Measurements from ENCODE around the gene GPR143.
"Not testable (repeated sequence)": the region's sequence is repeated elsewhere in the genome, so short reads cannot be mapped to it uniquely, and the experiment has no call there.

GPR143 gene

GRCh38 chrX:9765737-9766097 lies at the start of gene GPR143:
Gene GPR143 (minus strand): TSS chrX:9765847. CDS start chrX:9765817, 30 bp downstream.
- Mint-ChIP-seq H3K27me3 (peaks cover 2% of the 10 kb centered on the region), H3K27ac (no peak within 1 kb of the TSS), H3K4me3 (no peak within 1 kb of the TSS), H3K36me3 (no peaks in the 10 kb centered on the region), H3K9me3 (no peaks in the 10 kb centered on the region), H3K4me1 (no peaks in the 10 kb centered on the region)
- no peak for ATAC-seq

DNA sequence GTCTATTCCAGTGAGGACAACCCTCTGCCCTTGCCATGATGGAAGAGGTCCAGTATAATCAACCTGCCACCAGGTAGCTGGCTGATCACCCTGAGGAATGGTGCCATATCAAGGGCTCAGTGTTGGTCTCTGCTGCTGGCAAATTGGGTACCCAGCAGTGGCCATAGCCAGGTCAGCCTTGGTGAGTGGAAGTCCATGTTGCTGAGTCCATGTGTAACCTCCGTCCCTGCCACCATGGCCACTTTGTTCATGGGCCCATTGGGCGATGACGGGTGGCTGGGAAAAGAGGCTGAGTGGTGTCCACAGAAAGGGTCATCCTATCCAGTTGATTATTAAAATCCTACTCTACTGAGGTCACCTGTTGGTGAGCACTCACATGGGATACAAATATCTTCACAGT lies 45.4 kb upstream of the GPR143 start:
- not testable (repeated sequence) for H3K4me3 Mint-ChIP-seq, H3K27me3 Mint-ChIP-seq, H3K36me3 Mint-ChIP-seq, ATAC-seq, H3K9me3 Mint-ChIP-seq, H3K4me1 Mint-ChIP-seq, H3K27ac Mint-ChIP-seq

- not testable (repeated sequence) for H3K27ac Mint-ChIP-seq, H3K27me3 Mint-ChIP-seq, H3K36me3 Mint-ChIP-seq, H3K4me1 Mint-ChIP-seq, H3K9me3 Mint-ChIP-seq, H3K4me3 Mint-ChIP-seq, ATAC-seq
Measured at GRCh38 chrX:9809876-9810275, 44.2 kb upstream of the GPR143 start.

DNA sequence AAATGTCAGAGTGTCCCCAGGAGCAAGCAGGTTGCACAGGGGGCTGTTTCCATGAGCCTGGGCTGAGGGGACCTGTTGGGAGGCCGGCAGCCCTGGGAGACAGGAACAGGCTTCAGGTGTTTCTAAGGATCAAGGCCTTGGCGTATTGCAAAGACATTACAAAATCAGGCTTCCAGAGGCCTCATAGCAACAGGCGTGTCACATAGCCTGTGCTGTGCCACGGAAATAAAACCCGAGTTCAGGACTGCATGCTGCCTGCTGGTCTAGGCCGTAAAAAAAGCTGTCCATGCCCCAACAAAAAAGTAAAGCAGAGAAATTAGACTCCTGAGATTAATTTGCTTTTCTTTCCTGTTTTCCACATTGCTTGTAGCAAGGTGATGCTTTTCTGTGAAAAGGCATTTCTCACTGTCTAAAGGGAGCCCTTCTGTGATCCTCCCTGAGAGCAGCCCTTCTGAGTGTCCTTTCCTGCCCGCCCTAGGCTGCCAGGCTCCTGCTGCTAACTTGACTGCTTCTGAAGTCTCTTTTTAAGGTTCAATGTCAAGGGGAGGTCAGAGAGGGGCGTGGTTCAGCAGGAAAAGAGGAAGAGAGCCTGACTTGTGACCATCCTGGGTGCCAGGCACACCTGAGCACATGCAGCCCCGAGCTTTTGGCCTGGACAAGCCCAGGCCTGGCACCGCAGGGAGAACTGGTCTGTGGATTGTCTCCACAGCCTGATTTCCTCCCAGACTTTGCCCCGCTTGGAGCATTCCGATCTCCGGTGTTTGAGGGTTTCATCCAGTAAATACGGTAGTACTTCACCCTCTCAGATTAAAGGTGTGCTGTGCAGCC lies 41.9 kb upstream of the GPR143 start:
- no peak overlapping the region for H3K4me3 Mint-ChIP-seq

GRCh38 chrX:9805956-9806355 lies 40.3 kb upstream of the GPR143 start:
- no peak overlapping the region for H3K27ac Mint-ChIP-seq
- no peaks in the 10 kb centered on the region for H3K36me3 Mint-ChIP-seq

More for the DNA sequence above, 41.9 kb upstream of the GPR143 start:
- Mint-ChIP-seq H3K9me3 (no peaks in the 10 kb centered on the region), H3K4me1 (no peaks in the 10 kb centered on the region), H3K27me3 (no peaks in the 10 kb centered on the region), H3K27ac (no peak overlapping the region), H3K36me3 (no peaks in the 10 kb centered on the region)
- ATAC-seq = no peak

GRCh38 chrX:9804444-9804843 lies 38.8 kb upstream of the GPR143 start:
- Mint-ChIP-seq H3K27ac (no peak overlapping the region), H3K4me3 (no peak overlapping the region), H3K4me1 (no peaks in the 10 kb centered on the region), H3K9me3 (peaks cover 7% of the 10 kb centered on the region), H3K27me3 (peaks cover 8% of the 10 kb centered on the region), H3K36me3 (peaks cover 7% of the 10 kb centered on the region)
- no peak for ATAC-seq

More at GRCh38 chrX:9805956-9806355, 40.3 kb upstream of the GPR143 start:
- H3K27me3 Mint-ChIP-seq = no peaks in the 10 kb centered on the region
- no peak for ATAC-seq
- no peaks in the 10 kb centered on the region for H3K9me3 Mint-ChIP-seq
- no peak overlapping the region for H3K4me3 Mint-ChIP-seq
- H3K4me1 Mint-ChIP-seq = no peaks in the 10 kb centered on the region

DNA sequence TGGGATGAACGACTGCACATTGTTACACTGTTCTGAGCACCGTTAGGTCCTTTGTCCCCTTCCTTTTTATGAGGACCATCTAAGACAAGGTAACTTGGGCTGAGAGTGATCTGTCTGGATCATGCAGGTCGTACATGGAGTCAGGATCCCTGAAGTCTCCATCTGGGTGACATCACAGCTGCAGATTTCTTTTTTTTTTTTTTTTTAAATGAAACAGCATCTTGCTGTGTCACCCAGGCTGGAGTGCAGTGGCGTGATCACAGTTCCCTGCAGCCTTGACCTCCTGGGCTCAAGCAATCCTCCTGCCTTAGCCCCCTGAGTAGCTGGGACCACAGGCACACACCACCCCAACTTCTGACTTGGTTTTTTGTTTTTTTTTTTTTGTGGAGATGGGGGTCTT lies 37.1 kb upstream of the GPR143 start:
- H3K36me3 Mint-ChIP-seq = peaks cover 7% of the 10 kb centered on the region
- no peak overlapping the region for H3K4me3 Mint-ChIP-seq
- H3K4me1 Mint-ChIP-seq = no peaks in the 10 kb centered on the region
- H3K27ac Mint-ChIP-seq = no peak overlapping the region
- peaks cover 7% of the 10 kb centered on the region for H3K9me3 Mint-ChIP-seq
- peaks cover 10% of the 10 kb centered on the region for H3K27me3 Mint-ChIP-seq
- no peak for ATAC-seq

- peaks cover 13% of the 10 kb centered on the region for H3K9me3 Mint-ChIP-seq
- H3K27me3 Mint-ChIP-seq = peaks cover 22% of the 10 kb centered on the region
- H3K27ac Mint-ChIP-seq = no peak overlapping the region
- no peaks in the 10 kb centered on the region for H3K4me1 Mint-ChIP-seq
- no peak overlapping the region for H3K4me3 Mint-ChIP-seq
- peaks cover 13% of the 10 kb centered on the region for H3K36me3 Mint-ChIP-seq
- no peak for ATAC-seq
Measured at GRCh38 chrX:9797384-9798360, 32.0 kb upstream of the GPR143 start.

- Mint-ChIP-seq H3K36me3 (peaks cover 7% of the 10 kb centered on the region), H3K4me1 (no peaks in the 10 kb centered on the region), H3K9me3 (peaks cover 7% of the 10 kb centered on the region), H3K4me3 (no peak overlapping the region), H3K27me3 (peaks cover 14% of the 10 kb centered on the region), H3K27ac (no peak overlapping the region)
- ATAC-seq = no peak
Measured at GRCh38 chrX:9794495-9794894, 28.8 kb upstream of the GPR143 start.

- Mint-ChIP-seq H3K27me3 (peaks cover 24% of the 10 kb centered on the region), H3K27ac (no peak overlapping the region), H3K4me1 (no peaks in the 10 kb centered on the region), H3K4me3 (no peak overlapping the region), H3K9me3 (peaks cover 6% of the 10 kb centered on the region), H3K36me3 (peaks cover 7% of the 10 kb centered on the region)
- no peak for ATAC-seq
Measured at GRCh38 chrX:9790866-9791265, 25.2 kb upstream of the GPR143 start.

DNA sequence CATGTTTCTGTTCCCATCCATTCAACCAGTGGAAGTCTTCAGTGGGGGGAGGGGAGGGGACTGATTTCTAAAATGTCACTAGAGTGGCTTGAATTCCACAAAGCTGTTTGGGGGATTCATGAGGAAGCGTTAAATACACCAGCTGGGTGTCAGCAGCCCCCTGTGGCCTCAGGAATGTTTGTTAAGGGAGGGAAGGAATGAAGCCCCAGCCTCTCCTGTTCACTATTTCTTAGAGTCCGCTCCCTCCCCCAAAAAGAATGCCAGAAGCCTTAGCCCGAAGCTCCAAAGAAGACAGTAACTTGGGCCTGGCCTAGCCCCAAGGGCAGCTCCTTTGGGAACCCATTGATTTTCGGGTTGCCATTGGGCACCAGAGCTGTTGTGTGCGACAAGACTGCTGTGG lies 23.9 kb upstream of the GPR143 start:
- no peak overlapping the region for H3K4me3 Mint-ChIP-seq
- no peak overlapping the region for H3K27ac Mint-ChIP-seq
- H3K4me1 Mint-ChIP-seq = no peaks in the 10 kb centered on the region
- no peaks in the 10 kb centered on the region for H3K9me3 Mint-ChIP-seq
- H3K36me3 Mint-ChIP-seq = no peaks in the 10 kb centered on the region
- no peak for ATAC-seq
- peaks cover 12% of the 10 kb centered on the region for H3K27me3 Mint-ChIP-seq

DNA sequence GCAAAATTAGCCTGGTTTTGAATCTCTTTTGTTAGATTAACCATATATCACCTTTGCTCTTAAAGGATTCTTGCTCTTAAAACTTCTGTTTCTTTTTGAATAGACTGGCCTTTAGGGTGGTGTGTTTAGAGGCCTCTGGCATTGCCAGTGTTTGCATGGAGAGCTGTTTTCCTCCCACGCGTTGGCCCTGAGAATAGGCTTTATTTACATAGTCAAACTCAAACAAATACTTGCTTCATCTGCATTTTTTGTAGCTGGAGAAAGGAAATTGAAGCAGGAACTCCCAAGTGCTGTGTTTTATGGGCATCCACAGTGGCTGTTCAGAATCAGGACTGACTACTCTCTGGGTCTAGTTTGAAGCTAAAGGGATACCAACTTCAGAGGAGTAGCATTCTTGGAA lies 23.3 kb upstream of the GPR143 start:
- Mint-ChIP-seq H3K4me1 (no peaks in the 10 kb centered on the region), H3K27me3 (peaks cover 12% of the 10 kb centered on the region), H3K27ac (no peak overlapping the region), H3K36me3 (no peaks in the 10 kb centered on the region), H3K9me3 (no peaks in the 10 kb centered on the region), H3K4me3 (no peak overlapping the region)
- no peak for ATAC-seq

GRCh38 chrX:9786798-9787635 lies 21.4 kb upstream of the GPR143 start:
- Mint-ChIP-seq H3K4me3 (peak overlapping the region; percentile 48), H3K9me3 (no peaks in the 10 kb centered on the region), H3K4me1 (no peaks in the 10 kb centered on the region), H3K36me3 (no peaks in the 10 kb centered on the region), H3K27ac (no peak overlapping the region), H3K27me3 (peaks cover 12% of the 10 kb centered on the region)
- no peak for ATAC-seq

DNA sequence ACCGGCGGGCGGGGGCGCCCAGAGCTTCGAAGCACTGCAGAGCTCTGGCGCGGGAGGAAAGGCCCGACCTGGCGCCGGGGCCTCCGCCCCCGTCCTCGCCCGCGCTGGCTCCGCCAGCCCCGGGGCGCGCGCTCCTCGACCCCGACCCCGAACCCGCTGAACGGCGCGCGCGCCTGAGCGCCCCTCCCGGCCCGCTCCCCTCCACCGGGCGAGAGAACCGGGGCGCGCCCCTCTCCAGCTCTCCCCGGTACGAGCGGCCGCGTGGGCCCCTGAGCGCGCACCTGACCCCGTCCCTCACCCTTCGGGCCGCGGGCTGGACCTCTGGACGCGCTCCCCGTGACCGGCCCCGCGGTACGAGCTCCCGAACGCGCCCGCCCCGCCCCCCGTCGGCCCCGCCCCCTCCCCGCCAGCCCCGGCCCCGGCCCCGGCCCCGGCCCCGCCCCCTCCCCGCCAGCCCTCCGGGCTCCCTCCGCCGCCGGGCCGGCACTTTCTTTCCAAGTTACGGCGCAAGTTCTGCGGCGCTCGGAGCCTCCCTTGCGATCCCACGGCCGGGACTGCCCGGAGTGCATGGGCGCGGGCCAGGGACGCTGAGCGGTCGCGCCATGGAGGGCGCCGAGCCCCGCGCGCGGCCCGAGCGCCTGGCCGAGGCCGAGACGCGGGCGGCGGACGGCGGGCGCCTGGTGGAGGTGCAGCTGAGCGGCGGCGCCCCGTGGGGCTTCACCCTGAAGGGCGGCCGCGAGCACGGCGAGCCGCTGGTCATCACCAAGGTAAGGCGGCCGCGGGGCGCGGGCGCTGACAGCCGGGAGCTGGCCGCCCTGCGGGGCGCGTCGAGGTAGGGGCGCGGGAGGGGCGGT lies 20.5 kb upstream of the GPR143 start, which contains the start of gene SHROOM2:
Gene SHROOM2 (plus strand): TSS at position 486 of the 854 bp plus-strand sequence. CDS start 117 bp downstream, at position 603.
- Mint-ChIP-seq H3K27me3 (peaks cover 12% of the 10 kb centered on the region), H3K36me3 (no peaks in the 10 kb centered on the region), H3K9me3 (no peaks in the 10 kb centered on the region), H3K27ac (no peak within 1 kb of the TSS), H3K4me3 (peak within 1 kb of the TSS; percentile 48), H3K4me1 (no peaks in the 10 kb centered on the region)
- no peak for ATAC-seq
